SK-N-SH (cell line): Measurements from ENCODE around the gene UBXN10.

ENCODE experiments used
- CTCF ChIP-seq: fragments of 200-600 bp; sonication (generic); IDR thresholded peaks from 2 replicates; pipeline ENCODE4 v1.6.1; 2017; ENCODE audit warnings: antibody characterized with exemption, mild to moderate bottlenecking, moderate library complexity
- EP300 ChIP-seq, 2 experiments: IDR thresholded peaks; 2 replicates each; pipeline versions ENCODE4 v1.4.0 to v1.6.1; 2012; ENCODE audit warnings: borderline replicate concordance in 1 of 2, low read depth in 1 of 2, low read length in 1 of 2
- EZH2phosphoT487 ChIP-seq: fragments of 200-600 bp; sonication (generic); IDR thresholded peaks from 2 replicates; pipeline ENCODE4 v1.6.1; 2017; ENCODE audit warnings: low read depth, mixed run types, mild to moderate bottlenecking, antibody characterized with exemption, moderate library complexity, borderline replicate concordance
- RAD21 ChIP-seq: IDR thresholded peaks from 2 replicates; pipeline ENCODE4 v1.6.1; 2012; ENCODE audit warnings: mild to moderate bottlenecking, low read length
- REST ChIP-seq: IDR thresholded peaks from 2 replicates; pipeline ENCODE4 v1.6.1; 2012; ENCODE audit warnings: mild to moderate bottlenecking, low read depth, low read length, moderate library complexity

- TF ChIP-seq CTCF (no peak), REST (no peak), EZH2phosphoT487 (no peak), RAD21 (no peak), EP300 (IDR thresholded peaks at IDR 0.05; ENCODE audit: borderline replicate concordance in 1 of 2, low read depth in 1 of 2, low read length in 1 of 2) (no peak)
Observed at GRCh38 chr1:20242890-20243479, 57.1 kb downstream of the UBXN10 start.
